ENCODE measurements around the gene ARIH1. TPM values are rescaled to one million over a fixed set of nuclear protein-coding genes. Genes with fewer than 3 reads are reported as not detected.

Gene ARIH1
- total and polyA plus RNA-seq, 2 of the 8 experiments (the other 6 are each of a cell fraction or from before 2014, with no cell fraction given), result 32.7 to 179 TPM

DNA sequence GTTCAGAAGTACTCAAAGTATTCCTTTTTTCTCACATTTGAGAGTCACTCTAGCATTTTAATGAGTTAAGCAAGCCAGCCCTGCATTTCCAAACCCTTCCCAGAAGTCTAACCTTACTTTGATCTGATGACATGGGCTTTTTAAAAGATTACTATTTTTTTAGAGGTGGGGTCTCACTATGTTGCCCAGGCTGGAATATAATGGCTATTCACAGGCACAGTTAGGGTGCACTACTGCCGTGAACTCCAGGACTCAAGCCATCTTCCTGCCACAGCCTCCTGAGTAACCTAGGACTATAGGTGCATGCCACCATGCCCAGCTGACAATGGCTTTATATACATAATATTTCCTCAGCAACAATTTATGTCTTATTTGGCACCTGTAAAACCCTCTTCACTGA is 116.3 kb downstream of the ARIH1 start:
- Histone ChIP-seq H2BK20ac (ENCODE audit: low read length) (no peak overlapping the region), H3K23ac (ENCODE audit: insufficient read length) (no peak overlapping the region), H3K36me3 (ENCODE audit: control insufficient read depth in 2 of 4, insufficient read depth in 4 of 4, low read length in 3 of 4) (peaks cover 0 to 2% (median 0%) of the 10 kb centered on the region in 4 experiments; a peak in 2 of 8 replicates), H3K27ac (ENCODE audit: low read depth, low read length) (no peak overlapping the region), H3K4ac (replicated peaks; ENCODE audit: insufficient read length, low read depth, low read length) (no peak overlapping the region), H4K91ac (replicated peaks; ENCODE audit: insufficient read length, low read length) (no peak overlapping the region), H3K56ac (replicated peaks; ENCODE audit: insufficient read length, low read depth, low read length) (no peak overlapping the region), H3K14ac (ENCODE audit: insufficient read length) (no peak overlapping the region), H2BK5ac (ENCODE audit: low read depth, low read length) (no peak overlapping the region), H3K79me1 (ENCODE audit: low read depth, low read length) (no peaks in the 10 kb centered on the region; the same call in 1 of the 2 replicates), H3K27me3 (replicated peaks in 1 of 4; ENCODE audit: control insufficient read depth in 3 of 4, extremely low read depth in 1 of 4, insufficient read depth in 3 of 4, low read length in 3 of 4) (no peaks in the 10 kb centered on the region), H3K4me2 (ENCODE audit: insufficient read depth in 1 of 2, low read depth in 2 of 2, low read length in 2 of 2) (no peak overlapping the region), H3K18ac (ENCODE audit: extremely low read depth, low read length) (no peak overlapping the region), H3K4me3 (ENCODE audit: extremely low read depth in 1 of 4, insufficient read depth in 2 of 4, low read depth in 3 of 4, low read length in 4 of 4) (no peak overlapping the region), H2BK15ac (ENCODE audit: low read length) (no peak overlapping the region), H4K5ac (ENCODE audit: insufficient read length, low read depth, low read length) (no peak overlapping the region), H2BK12ac (ENCODE audit: low read depth, low read length) (no peak overlapping the region), H3K9me3 (ENCODE audit: insufficient read depth in 2 of 2, low read depth in 1 of 2, low read length in 1 of 2) (no peaks in the 10 kb centered on the region), H2AFZ (ENCODE audit: low read length) (no peak overlapping the region), H3K23me2 (ENCODE audit: low read depth, low read length) (no peaks in the 10 kb centered on the region), H4K20me1 (replicated peaks in 1 of 2; ENCODE audit: control insufficient read depth in 1 of 2, insufficient read depth in 2 of 2, low read length in 2 of 2) (peaks cover 0 to 3% of the 10 kb centered on the region in 2 experiments), H3K4me1 (replicated peaks in 1 of 4; ENCODE audit: control insufficient read depth in 3 of 4, insufficient read depth in 4 of 4, low read length in 3 of 4) (no peaks in the 10 kb centered on the region), H3K9ac (replicated peaks in 1 of 4; ENCODE audit: extremely low read depth in 1 of 4, low read depth in 3 of 4, low read length in 3 of 4) (no peak overlapping the region), H4K8ac (ENCODE audit: extremely low read depth, insufficient read depth, low read length) (no peak overlapping the region), H2BK120ac (replicated peaks; ENCODE audit: low read depth, low read length) (no peak overlapping the region), H2AK5ac (ENCODE audit: low read depth, low read length) (no peak overlapping the region), H3K79me2 (ENCODE audit: control insufficient read depth in 1 of 2, insufficient read depth in 2 of 2, low read length in 2 of 2) (no peaks in the 10 kb centered on the region)
- DNase-seq (ENCODE audit: low read depth in 1 of 2, low spot score in 2 of 2), result no peak
- FAIRE-seq, result no peak
- ChIA-PET POLR2A (ENCODE audit: partially characterized antibody) (interaction anchor here (1.3 kb wide), 1 partner anchor 10 kb away, joined by 3 read pairs; no protein-coding TSS in a partner anchor), CTCF (ENCODE audit: partially characterized antibody) (interaction anchor here (0.6 to 3.2 kb wide), 6 partner anchors 9 to 648 kb away, joined by 3 to 22 read pairs (median 6); partner anchors contain the start of genes BBS4 and HIGD2B)
- WGBS, 2 experiments (ENCODE audit: extremely low coverage in 1 of 2, insufficient coverage in 1 of 2, insufficient read length in 1 of 2, insufficient replicate concordance in 2 of 2, low coverage in 1 of 2, low lambda C conversion rate in 2 of 2, missing lambda C conversion rate in 1 of 2), result 95% methylated on average over 1 of the region's 1 CpG; no CpG with 5 or more reads in 1 of the 2 experiments
- TF ChIP-seq SP4 (IDR thresholded peaks at IDR 0.05; ENCODE audit: low read length), result no peak
- no peak for TF ChIP-seq BCL11A (IDR thresholded peaks at IDR 0.05; ENCODE audit: low read depth in 2 of 2, low read length in 2 of 2)
- TF ChIP-seq ZNF274 (IDR thresholded peaks at IDR 0.05; ENCODE audit: borderline replicate concordance, extremely low read depth, low read length), result no peak
- TF ChIP-seq RBBP5 (IDR thresholded peaks at IDR 0.05; ENCODE audit: borderline replicate concordance, low read depth, low read length), result no peak
- TF ChIP-seq RAD21 (IDR thresholded peaks at IDR 0.05 in 1 of 2, conservative IDR thresholded peaks at IDR 0.05 in 1 of 2; ENCODE audit: low read depth in 2 of 2, low read length in 2 of 2), result no peak
- TF ChIP-seq CBX5 (IDR thresholded peaks at IDR 0.05; ENCODE audit: low read depth, low read length), result no peak
- no peak for TF ChIP-seq SIX5 (IDR thresholded peaks at IDR 0.05; ENCODE audit: low read depth, low read length)
- no peak for TF ChIP-seq CTBP2 (IDR thresholded peaks at IDR 0.05; ENCODE audit: borderline replicate concordance, insufficient read depth, insufficient read length, low read length)
- TF ChIP-seq POLR2AphosphoS5 (IDR thresholded peaks at IDR 0.05; ENCODE audit: low read depth, low read length), result no peak; the same call in 1 of the 2 replicates
- no peak for TF ChIP-seq TAF1 (IDR thresholded peaks at IDR 0.05; ENCODE audit: low read depth, low read length)
- TF ChIP-seq EZH2 (IDR thresholded peaks at IDR 0.05; ENCODE audit: low read depth, low read length, severe bottlenecking), result no peak
- TF ChIP-seq TEAD4 (IDR thresholded peaks at IDR 0.05; ENCODE audit: low read depth, low read length), result no peak
- TF ChIP-seq, protein P1, sequence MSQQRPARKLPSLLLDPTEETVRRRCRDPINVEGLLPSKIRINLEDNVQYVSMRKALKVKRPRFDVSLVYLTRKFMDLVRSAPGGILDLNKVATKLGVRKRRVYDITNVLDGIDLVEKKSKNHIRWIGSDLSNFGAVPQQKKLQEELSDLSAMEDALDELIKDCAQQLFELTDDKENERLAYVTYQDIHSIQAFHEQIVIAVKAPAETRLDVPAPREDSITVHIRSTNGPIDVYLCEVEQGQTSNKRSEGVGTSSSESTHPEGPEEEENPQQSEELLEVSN (IDR thresholded peaks at IDR 0.05), result no peak
